ENCODE measurements around the gene C14orf132. TPM values are rescaled to one million over a fixed set of nuclear protein-coding genes. Genes with fewer than 3 reads are reported as not detected.

The C14orf132 gene
- total RNA-seq, 2 donors from 2014 or later = 12.3 to 21.9 TPM

DNA sequence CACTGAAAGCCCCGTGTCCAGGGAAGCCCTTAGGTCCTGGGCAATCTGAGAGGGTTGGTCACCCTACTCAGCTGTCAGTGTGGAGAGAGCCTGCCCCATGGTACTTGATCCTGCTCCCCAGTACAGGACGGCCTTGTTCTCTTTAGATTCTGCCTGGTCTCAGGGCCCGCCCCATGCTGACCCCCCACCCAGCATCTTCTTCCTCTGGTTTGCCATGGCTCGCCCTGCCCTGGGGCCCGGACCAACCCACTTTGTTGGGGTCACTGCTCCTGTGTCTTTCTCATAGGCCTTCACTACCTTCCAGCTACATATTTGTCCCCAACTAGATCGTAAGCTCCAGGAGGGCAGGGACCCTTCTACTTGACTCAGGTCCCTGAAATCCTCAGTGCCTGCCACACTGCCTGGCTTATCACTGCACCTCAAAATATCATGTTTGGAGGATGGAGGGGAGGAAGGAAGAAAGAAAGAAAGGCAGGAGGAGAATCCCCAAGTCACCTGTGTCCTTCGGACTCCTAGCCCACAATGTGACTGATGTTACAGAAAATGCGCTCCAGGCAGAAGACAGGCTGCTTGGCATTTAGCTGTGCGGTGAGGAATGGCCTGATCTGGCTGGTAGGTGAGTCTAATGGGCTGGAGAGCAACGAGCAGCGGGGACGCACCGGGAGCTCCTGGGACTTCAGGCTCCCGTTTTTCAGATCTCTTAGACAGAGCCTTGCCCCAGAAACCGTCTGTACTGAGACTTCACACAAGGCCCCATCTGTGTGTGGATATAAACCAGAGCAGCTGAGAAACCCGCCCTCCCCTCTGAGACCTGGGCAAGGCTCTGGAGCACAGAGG, 66.1 kb downstream of the C14orf132 start:
- Histone ChIP-seq H3K9me3 (ENCODE audit: control insufficient read depth, low read length) (no peaks in the 10 kb centered on the region), H3K4me3 (ENCODE audit: low read length) (no peak overlapping the region), H3K36me3 (ENCODE audit: control insufficient read depth, insufficient read depth, low read length) (no peaks in the 10 kb centered on the region), H3K27ac (ENCODE audit: low read depth, low read length) (no peak overlapping the region), H3K27me3 (ENCODE audit: control insufficient read depth, insufficient read depth, low read length, poor library complexity, severe bottlenecking) (no peaks in the 10 kb centered on the region), H3K9ac (ENCODE audit: extremely low read depth, low read length, poor library complexity, severe bottlenecking) (no peak overlapping the region), H3K4me1 (ENCODE audit: control insufficient read depth, insufficient read depth, low read length) (no peaks in the 10 kb centered on the region)
- TF ChIP-seq, protein P1, sequence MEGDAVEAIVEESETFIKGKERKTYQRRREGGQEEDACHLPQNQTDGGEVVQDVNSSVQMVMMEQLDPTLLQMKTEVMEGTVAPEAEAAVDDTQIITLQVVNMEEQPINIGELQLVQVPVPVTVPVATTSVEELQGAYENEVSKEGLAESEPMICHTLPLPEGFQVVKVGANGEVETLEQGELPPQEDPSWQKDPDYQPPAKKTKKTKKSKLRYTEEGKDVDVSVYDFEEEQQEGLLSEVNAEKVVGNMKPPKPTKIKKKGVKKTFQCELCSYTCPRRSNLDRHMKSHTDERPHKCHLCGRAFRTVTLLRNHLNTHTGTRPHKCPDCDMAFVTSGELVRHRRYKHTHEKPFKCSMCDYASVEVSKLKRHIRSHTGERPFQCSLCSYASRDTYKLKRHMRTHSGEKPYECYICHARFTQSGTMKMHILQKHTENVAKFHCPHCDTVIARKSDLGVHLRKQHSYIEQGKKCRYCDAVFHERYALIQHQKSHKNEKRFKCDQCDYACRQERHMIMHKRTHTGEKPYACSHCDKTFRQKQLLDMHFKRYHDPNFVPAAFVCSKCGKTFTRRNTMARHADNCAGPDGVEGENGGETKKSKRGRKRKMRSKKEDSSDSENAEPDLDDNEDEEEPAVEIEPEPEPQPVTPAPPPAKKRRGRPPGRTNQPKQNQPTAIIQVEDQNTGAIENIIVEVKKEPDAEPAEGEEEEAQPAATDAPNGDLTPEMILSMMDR (conservative IDR thresholded peaks at IDR 0.05) = no peak
- 92 to 95% methylated on average over 14 to 16 of the region's 16 CpGs for WGBS, 2 experiments (ENCODE audit: insufficient coverage in 1 of 2, insufficient read length in 1 of 2)
- Mint-ChIP-seq H3K9me3 (no peaks in the 10 kb centered on the region), H3K4me3 (no peak overlapping the region), H3K27me3 (ENCODE audit: insufficient read depth) (peaks cover 8% of the 10 kb centered on the region), H3K4me1 (peaks cover 2% of the 10 kb centered on the region), H3K27ac (no peak overlapping the region), H3K36me3 (ENCODE audit: low read depth) (no peaks in the 10 kb centered on the region)
- no peak for DNase-seq

DNA sequence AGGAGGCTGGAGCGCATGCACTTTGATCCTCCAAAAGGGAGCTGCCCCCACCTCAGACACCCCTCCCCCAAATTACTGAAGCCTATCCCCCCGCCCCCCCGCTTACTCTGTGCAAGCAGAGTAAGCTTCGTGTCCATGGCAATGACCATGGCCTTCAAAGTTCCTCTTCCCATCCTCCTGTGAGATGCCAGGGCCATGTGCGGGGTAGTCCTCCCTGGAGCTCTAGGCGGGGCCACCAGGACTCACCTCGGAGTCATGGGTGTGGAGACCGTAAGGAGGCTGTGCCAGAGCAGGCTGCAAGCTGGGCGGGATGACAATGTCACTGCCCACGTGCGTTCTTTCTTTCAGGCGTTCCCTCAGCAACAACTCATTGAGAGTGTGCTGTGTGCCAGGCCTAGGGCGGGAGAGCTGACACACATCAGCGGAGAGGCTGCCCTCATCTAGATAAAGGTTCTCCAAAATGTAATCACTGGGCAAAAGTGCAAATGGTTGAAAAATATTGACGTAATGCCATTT, 66.8 kb downstream of the C14orf132 start:
- Histone ChIP-seq H3K4me3 (ENCODE audit: low read length) (no peak overlapping the region), H3K9ac (ENCODE audit: extremely low read depth, low read length, poor library complexity, severe bottlenecking) (no peak overlapping the region), H3K4me1 (ENCODE audit: control insufficient read depth, insufficient read depth, low read length) (no peaks in the 10 kb centered on the region), H3K9me3 (ENCODE audit: control insufficient read depth, low read length) (no peaks in the 10 kb centered on the region), H3K27me3 (ENCODE audit: control insufficient read depth, insufficient read depth, low read length, poor library complexity, severe bottlenecking) (no peaks in the 10 kb centered on the region), H3K36me3 (ENCODE audit: control insufficient read depth, insufficient read depth, low read length) (no peaks in the 10 kb centered on the region), H3K27ac (ENCODE audit: low read depth, low read length) (no peak overlapping the region)
- Mint-ChIP-seq H3K36me3 (ENCODE audit: low read depth) (no peaks in the 10 kb centered on the region), H3K27ac (no peak overlapping the region), H3K4me1 (no peaks in the 10 kb centered on the region), H3K27me3 (ENCODE audit: insufficient read depth) (peaks cover 8% of the 10 kb centered on the region), H3K9me3 (no peaks in the 10 kb centered on the region), H3K4me3 (no peak overlapping the region)
- DNase-seq = no peak
- TF ChIP-seq, protein P1 (conservative IDR thresholded peaks at IDR 0.05) = no peak
- 92 to 94% methylated on average over 7 to 15 of the region's 15 CpGs for WGBS, 2 experiments (ENCODE audit: insufficient coverage in 1 of 2, insufficient read length in 1 of 2)

DNA sequence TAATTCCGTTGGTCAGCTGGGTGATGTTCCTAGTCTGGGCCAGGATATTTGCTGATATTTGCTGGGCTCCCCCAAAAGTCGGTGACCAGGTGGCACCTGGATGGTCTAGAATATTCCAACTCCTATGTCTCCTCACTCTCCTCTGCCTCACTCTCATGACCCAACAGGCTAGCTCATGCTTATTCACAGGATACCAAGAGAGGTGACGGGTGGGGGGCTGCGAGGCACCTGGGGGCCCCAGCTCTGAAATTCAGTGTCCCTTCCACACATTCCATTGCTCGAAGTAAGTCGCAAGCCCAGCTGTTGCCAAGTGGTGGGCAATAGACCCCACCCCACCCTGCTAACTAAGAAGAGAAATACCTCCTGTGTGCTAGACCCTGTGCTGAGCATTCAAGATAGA, 67.7 kb downstream of the C14orf132 start:
- H3K27ac ChIP-seq (ENCODE audit: low read depth, low read length) = no peak overlapping the region
- no peak overlapping the region for H3K4me3 ChIP-seq (ENCODE audit: low read length)
- no peaks in the 10 kb centered on the region for H3K36me3 ChIP-seq (ENCODE audit: control insufficient read depth, insufficient read depth, low read length)
- no peaks in the 10 kb centered on the region for H3K9me3 ChIP-seq (ENCODE audit: control insufficient read depth, low read length)
- no peak overlapping the region for H3K4me3 Mint-ChIP-seq
- no peaks in the 10 kb centered on the region for H3K36me3 Mint-ChIP-seq (ENCODE audit: low read depth)
- TF ChIP-seq, protein P1 (conservative IDR thresholded peaks at IDR 0.05) = no peak
- no peaks in the 10 kb centered on the region for H3K4me1 ChIP-seq (ENCODE audit: control insufficient read depth, insufficient read depth, low read length)
- no peaks in the 10 kb centered on the region for H3K27me3 ChIP-seq (ENCODE audit: control insufficient read depth, insufficient read depth, low read length, poor library complexity, severe bottlenecking)
- H3K9me3 Mint-ChIP-seq = peaks cover 7% of the 10 kb centered on the region
- H3K9ac ChIP-seq (ENCODE audit: extremely low read depth, low read length, poor library complexity, severe bottlenecking) = no peak overlapping the region
- no peaks in the 10 kb centered on the region for H3K4me1 Mint-ChIP-seq
- no peak overlapping the region for H3K27ac Mint-ChIP-seq
- DNase-seq = no peak
- WGBS, 2 experiments (ENCODE audit: insufficient coverage in 1 of 2, insufficient read length in 1 of 2) = 89 to 100% methylated on average over 1 to 6 of the region's 6 CpGs
- peaks cover 8% of the 10 kb centered on the region for H3K27me3 Mint-ChIP-seq (ENCODE audit: insufficient read depth)

Data from endodermal cell (in vitro differentiated cells).